ENCODE results near the gene IPP. TPM values are rescaled to one million over a fixed set of nuclear protein-coding genes. Genes with fewer than 3 reads are reported as not detected.

IPP gene
- total and polyA plus RNA-seq, 2 of the 4 experiments (the other 2 are of a cell fraction): 4.6 to 10.6 TPM

GRCh38 chr1:45679123-45679522, 71.3 kb downstream of the IPP start:
- no peaks in the 10 kb centered on the region for H3K9me3 ChIP-seq (ENCODE audit: control insufficient read depth, insufficient read depth, low read length)
- in situ Hi-C loops (cut with MboI; ENCODE audit: low sequenced_read_pairs): no loop called here

More at GRCh38 chr1:45679123-45679522, 71.3 kb downstream of the IPP start:
- H2AK9ac ChIP-seq (replicated peaks; ENCODE audit: low read depth, low read length, poor library complexity): no peak overlapping the region
- H3K4me2 ChIP-seq (ENCODE audit: low read depth, low read length): peak overlapping the region; percentile 7
- H3K79me1 ChIP-seq (ENCODE audit: low read depth in 1 of 2, low read length in 2 of 2): peaks cover 12 to 59% of the 10 kb centered on the region in 2 experiments
- no peak overlapping the region for H2BK120ac ChIP-seq (ENCODE audit: low read depth, low read length)
- peaks cover 8% of the 10 kb centered on the region for H3K4me1 ChIP-seq (ENCODE audit: control insufficient read depth, insufficient read depth, low read length)
- H2BK20ac ChIP-seq (ENCODE audit: low read depth, low read length): no peak overlapping the region
- H4K20me1 ChIP-seq (ENCODE audit: insufficient read depth, low read length): peaks cover 88% of the 10 kb centered on the region
- H2BK15ac ChIP-seq (ENCODE audit: low read depth, low read length): no peak overlapping the region
- ATAC-seq (ENCODE audit: low read depth): peak; percentile 33; the same call in 1 of the 2 replicates
- CTCF ChIA-PET: interaction anchor here (1.1 kb wide), 1 partner anchor 34 kb away, joined by 3 read pairs; no protein-coding TSS in a partner anchor
- intact Hi-C loops (cut with micrococcal nuclease): no loop called here
- H3K18ac ChIP-seq (ENCODE audit: low read depth, low read length): no peak overlapping the region
- H4K5ac ChIP-seq (ENCODE audit: low read depth, low read length): no peak overlapping the region
- dilution Hi-C loops (cut with HindIII; ENCODE audit: low sequenced_read_pairs, unreplicated experiment): no loop called here
- BruUV-seq (replicated peaks): no TSS peak
- H4K8ac ChIP-seq (ENCODE audit: low read depth in 2 of 2, low read length in 2 of 2): no peak overlapping the region
- no peak overlapping the region for H3K4me3 ChIP-seq (ENCODE audit: insufficient read depth, low read depth, low read length)
- H3K4ac ChIP-seq (ENCODE audit: low read depth, low read length): peak overlapping the region; percentile 20; the same call in 1 of the 2 replicates
- H3K9me1 ChIP-seq (ENCODE audit: insufficient read depth, low read length): peaks cover 27% of the 10 kb centered on the region
- POLR2A ChIA-PET (ENCODE audit: unreplicated experiment): no interaction called here
- H4K91ac ChIP-seq (ENCODE audit: insufficient read depth, low read depth, low read length): no peak overlapping the region
- TF ChIP-seq ELK1 (IDR thresholded peaks at IDR 0.05; ENCODE audit: borderline replicate concordance, low read depth, low read length) (no peak), MAFK (IDR thresholded peaks at IDR 0.05; ENCODE audit: low read depth, low read length) (no peak), USF2 (IDR thresholded peaks at IDR 0.05; ENCODE audit: low read depth, low read length) (no peak), SMC3 (IDR thresholded peaks at IDR 0.05; ENCODE audit: low read depth, low read length) (no peak), RCOR1 (IDR thresholded peaks at IDR 0.05; ENCODE audit: insufficient replicate concordance, low read length) (no peak), CHD1 (IDR thresholded peaks at IDR 0.05; ENCODE audit: low read depth, low read length) (no peak), BHLHE40 (IDR thresholded peaks at IDR 0.05; ENCODE audit: low read depth, low read length) (no peak), FOS (IDR thresholded peaks at IDR 0.05; ENCODE audit: low read depth, low read length) (no peak), RAD21 (IDR thresholded peaks at IDR 0.05; ENCODE audit: low read length) (no peak), MAZ (IDR thresholded peaks at IDR 0.05; ENCODE audit: borderline replicate concordance, low read depth, low read length) (no peak), CTCF (conservative IDR thresholded peaks at IDR 0.05; ENCODE audit: low read depth, low read length) (no peak), MXI1 (IDR thresholded peaks at IDR 0.05; ENCODE audit: borderline replicate concordance, low read depth, low read length) (no peak), NFE2L2 (IDR thresholded peaks at IDR 0.05; ENCODE audit: low read depth, low read length) (no peak), POLR2A (IDR thresholded peaks at IDR 0.05; ENCODE audit: low read depth, low read length) (no peak), CEBPB (IDR thresholded peaks at IDR 0.05; ENCODE audit: low read depth, low read length) (no peak), RFX5 (IDR thresholded peaks at IDR 0.05; ENCODE audit: low read depth, low read length) (no peak)
- no CpG with 5 or more reads among the region's 3 CpGs for WGBS, 2 experiments (ENCODE audit: extremely low coverage in 2 of 2, insufficient read length in 1 of 2)
- H2BK5ac ChIP-seq (ENCODE audit: low read depth, low read length, poor library complexity, severe bottlenecking): no peak overlapping the region
- H3K23ac ChIP-seq (ENCODE audit: low read depth, low read length): 0 out of 2 replicates have a peak overlapping the region, but pooled peaks have one; percentile 50
- no peak overlapping the region for H3K14ac ChIP-seq (replicated peaks; ENCODE audit: low read depth, low read length)
- H2AFZ ChIP-seq (replicated peaks; ENCODE audit: low read length, poor library complexity): no peak overlapping the region
- peak; percentile 2 for DNase-seq
- no peak overlapping the region for H2AK5ac ChIP-seq (ENCODE audit: low read depth, low read length)
- H3K9ac ChIP-seq (ENCODE audit: low read depth, low read length): no peak overlapping the region
- no peaks in the 10 kb centered on the region for H3K27me3 ChIP-seq (ENCODE audit: control insufficient read depth, insufficient read depth, low read length)
- H3K36me3 ChIP-seq (ENCODE audit: control insufficient read depth, insufficient read depth, low read length): peaks cover 3% of the 10 kb centered on the region
- no peak overlapping the region for H3K27ac ChIP-seq (ENCODE audit: insufficient read depth, low read length)
- H3K56ac ChIP-seq (ENCODE audit: extremely low read depth, insufficient read depth, low read length): no peak overlapping the region
